ENCODE results near the gene LRRC49.

DNA sequence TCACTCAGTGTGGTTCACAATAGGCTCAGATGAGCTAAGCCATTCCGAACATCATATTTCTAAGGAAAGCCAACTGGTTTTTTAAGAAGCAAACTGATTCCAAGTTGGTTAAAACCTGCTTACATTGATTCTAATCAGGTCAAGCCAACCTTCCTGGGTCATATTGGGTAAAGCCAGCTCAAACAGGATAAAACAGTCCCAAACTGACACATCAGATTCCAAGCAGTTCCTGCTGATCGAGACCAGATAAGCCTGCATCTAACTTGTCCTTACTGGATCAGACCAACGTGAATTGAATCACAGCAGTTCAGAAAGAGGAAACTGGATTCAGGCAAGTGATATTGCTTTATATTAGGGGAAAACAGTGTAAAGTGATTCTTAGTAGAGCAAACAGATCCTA is 204.1 kb downstream of the LRRC49 start:
- TF ChIP-seq POLR2A (IDR thresholded peaks at IDR 0.05), result no peak
- TF ChIP-seq, protein P1, sequence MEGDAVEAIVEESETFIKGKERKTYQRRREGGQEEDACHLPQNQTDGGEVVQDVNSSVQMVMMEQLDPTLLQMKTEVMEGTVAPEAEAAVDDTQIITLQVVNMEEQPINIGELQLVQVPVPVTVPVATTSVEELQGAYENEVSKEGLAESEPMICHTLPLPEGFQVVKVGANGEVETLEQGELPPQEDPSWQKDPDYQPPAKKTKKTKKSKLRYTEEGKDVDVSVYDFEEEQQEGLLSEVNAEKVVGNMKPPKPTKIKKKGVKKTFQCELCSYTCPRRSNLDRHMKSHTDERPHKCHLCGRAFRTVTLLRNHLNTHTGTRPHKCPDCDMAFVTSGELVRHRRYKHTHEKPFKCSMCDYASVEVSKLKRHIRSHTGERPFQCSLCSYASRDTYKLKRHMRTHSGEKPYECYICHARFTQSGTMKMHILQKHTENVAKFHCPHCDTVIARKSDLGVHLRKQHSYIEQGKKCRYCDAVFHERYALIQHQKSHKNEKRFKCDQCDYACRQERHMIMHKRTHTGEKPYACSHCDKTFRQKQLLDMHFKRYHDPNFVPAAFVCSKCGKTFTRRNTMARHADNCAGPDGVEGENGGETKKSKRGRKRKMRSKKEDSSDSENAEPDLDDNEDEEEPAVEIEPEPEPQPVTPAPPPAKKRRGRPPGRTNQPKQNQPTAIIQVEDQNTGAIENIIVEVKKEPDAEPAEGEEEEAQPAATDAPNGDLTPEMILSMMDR (IDR thresholded peaks at IDR 0.05), result no peak

Data from thyroid gland (tissue), 4 donors.